Stimulated activated CD4-positive, alpha-beta T cell treated with anti-CD3 and anti-CD28 coated beads, Interleukin-1b, Interleukin-23, amount 100 ng/mL, for 24 hours (primary cell): ENCODE measurements around the gene DNAJB8.
A peak's percentile ranks its signal among the peaks of the same experiment; 100 is the strongest.

Experiments
- DNase-seq, 4 experiments: peaks; one replicate each; pipeline ENCODE4 v3.0.0-alpha.2; 2020; ENCODE audit warnings: low read depth in 4 of 4, low spot score in 1 of 4

Gene DNAJB8

DNA sequence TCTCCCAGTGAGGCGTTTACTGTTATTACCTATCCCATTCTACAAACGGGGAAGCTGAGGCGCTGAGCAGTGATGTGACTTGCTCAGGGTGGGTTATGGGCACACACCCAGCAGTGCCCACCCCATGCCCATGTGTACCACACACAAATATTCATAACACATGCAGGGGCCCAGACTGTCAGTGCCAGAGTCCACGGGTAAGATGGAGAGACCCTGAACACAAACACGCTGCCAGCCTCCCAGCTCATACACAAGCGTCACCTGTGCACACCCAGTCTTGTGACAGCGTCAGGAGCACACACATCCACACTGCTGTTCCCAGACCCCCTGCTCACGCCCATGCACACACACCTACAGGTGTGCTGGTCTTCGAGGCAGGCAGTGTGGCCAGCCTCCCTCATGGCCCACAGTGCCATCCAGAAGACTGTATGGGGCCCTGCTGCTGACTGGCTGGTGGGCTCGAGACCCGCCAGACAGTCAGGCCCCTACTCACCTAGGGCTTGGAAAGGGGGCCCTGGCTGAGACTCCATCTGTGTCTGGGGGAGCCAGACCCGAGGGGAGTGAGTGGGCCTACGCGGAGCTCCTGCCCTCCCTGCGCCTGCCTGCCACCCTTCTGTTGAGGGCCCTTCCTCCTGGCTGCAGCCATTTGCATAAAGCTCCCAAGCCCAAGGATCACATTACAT, 39.4 kb downstream of the DNAJB8 start:
- DNase-seq = no peak

DNA sequence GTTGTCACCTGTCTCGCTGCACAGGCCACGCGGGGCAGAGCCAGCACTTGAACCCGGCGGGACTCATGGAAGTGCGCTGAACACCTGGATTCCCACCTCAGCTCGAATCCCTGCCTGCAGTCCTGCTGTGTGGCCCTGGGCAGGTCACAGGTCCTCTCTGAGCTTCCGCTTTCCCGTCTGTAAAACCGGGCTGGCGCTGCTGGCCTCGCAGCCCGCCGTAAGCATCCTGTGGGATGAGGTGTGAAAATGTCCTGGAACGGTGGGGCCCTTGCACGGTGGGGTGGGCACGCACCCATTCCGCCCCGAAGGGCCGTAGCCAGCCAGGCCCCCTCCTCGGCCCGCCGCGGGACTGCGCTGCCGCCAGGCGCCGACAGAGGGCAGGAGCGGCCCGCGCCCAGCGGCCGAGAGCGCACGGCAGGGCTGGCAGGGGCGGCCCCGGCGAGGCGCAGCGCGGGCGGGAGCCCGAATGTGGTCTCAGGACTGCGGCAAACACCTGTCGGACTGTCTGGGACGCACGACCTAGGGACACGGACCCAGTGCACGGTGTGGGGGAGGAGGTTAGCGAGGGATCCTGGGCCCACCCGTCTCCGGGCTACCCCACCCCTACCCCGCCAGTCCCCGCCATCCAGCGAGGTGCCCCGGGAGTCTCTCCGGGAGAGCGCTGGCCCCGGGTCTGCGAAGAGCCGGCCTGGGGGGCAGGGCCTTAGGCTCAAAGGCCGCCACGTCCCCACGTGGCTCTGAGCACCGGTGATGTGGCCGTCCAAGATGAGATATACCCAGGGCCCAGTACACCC, 40.4 kb downstream of the DNAJB8 start:
- peak; percentile 3 to 44 (median 27) for DNase-seq

- DNase-seq = no peak
Measured at GRCh38 chr3:128425846-128426127, 40.9 kb downstream of the DNAJB8 start.

- no peak for DNase-seq
Measured at GRCh38 chr3:128425142-128425845, 41.4 kb downstream of the DNAJB8 start.

DNA sequence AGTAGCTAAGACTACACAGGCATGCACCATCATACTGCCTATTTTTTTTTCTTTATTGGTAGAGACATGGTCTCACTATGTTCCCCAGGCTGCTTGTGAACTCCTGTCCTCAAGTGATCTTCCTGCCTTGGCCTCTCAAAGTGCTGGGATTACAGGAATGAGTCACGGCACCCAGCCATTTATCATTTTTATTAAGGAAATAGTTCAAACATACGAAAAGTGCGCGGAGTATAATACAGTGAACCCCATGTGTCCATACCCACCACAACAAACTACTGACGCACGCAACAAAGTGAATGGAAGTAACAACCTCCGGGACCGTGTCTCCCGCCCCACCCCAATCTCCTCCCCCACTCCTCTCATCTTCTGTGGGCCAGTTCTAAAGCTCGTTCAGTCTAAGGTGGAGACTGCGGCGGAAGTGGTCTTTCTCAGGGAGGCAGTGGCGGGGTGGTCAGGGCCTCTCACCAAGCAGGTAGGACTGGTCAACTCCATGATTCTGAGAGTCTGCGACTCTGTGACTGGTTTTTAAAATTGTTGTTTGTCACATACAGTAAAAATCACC, 42.1 kb downstream of the DNAJB8 start:
- no peak for DNase-seq

GRCh38 chr3:128423525-128424147, 43.1 kb downstream of the DNAJB8 start:
- no peak for DNase-seq

DNA sequence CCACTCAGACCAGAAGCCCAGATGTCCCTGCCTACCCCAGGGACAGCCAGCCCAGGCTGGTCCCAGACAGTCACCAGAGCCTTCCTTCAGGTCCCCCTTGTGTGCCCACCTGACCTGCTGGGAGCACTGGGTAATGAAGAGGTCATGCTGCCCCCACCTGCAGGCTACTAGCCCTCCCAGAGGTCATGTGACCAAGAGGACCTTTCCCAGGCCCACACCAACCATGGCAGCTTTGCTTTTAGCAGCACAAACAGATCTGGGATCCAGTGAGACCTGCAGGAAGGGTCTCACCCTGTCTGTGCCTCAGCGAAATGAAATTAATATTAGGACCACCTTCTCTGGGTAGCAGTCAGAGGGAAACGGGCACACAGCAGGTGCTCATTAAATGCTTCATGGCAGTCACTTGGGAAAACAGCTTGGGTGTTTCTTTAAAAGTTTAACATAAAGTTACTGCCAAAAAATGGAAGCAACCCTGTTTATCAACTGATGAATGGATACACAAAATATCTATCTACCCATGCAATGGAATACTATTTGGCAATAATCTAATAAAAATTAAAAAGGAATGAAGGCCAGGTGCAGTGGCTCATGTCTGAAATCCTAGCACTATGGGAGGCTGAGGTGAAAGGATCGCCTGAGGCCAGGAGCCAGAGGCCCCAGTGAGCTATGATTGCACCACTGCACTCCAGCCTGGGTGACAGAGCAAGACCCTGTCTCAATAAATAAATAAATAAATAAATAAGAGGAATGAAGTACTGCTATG, 43.7 kb downstream of the DNAJB8 start:
- DNase-seq = no peak

GRCh38 chr3:128421966-128422365, 44.7 kb downstream of the DNAJB8 start:
- no peak for DNase-seq

DNA sequence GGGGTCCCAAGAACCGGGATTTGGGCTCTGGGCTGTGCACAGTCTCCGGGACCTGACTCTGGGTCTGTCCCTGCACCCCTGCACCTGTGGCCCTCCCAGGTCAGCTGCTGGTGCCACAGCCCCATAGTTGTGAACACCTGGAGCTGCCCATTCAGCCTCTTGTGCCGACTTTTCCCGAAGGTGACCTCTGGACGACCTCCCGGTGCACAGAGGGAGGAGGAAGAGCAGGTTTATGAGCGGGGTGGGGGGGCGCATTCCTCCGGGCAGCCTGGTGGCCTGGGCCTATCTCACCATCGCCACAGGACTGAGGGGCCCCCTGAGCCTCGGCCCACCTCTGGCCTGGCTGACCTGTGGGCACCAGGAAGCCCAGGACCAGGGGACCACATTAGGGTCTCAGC, 45.3 kb downstream of the DNAJB8 start:
- DNase-seq = no peak

DNA sequence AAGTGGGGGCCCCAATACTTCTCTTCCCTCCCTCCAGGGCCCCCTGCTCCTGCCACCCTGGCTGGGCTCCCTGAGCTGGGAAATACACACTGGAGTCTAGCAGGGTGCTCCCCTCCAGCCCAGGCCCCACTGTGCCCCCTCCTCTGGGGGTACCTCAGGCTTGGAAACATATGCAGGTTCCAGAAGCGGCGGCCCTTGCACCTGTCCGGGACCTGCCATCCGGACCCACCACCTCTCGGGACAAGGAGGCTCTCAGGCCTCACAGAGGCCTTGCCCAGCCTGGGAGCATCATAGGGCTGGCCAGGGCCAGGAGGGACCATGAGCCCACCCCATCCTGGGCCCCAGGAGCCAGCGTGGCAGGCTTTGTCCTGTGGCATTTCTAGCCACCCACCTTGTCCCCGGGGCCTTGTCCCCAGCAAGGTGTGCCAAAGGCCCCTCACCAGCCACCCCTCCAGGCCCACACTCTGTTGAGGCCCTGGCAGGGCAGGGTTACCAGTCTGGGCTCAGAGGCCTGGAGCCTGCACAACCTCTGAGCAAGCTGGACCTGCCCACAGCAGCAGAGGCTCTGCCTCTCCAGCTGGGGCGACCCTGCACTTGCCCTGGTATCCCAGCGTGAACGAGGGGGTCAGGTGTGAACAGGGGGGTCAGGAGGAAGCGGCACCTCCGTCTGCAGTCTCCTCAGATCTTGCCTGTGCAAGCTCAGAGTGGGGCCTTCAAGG, 45.8 kb downstream of the DNAJB8 start:
- no peak for DNase-seq

GRCh38 chr3:128420289-128420688, 46.4 kb downstream of the DNAJB8 start:
- DNase-seq = no peak

DNA sequence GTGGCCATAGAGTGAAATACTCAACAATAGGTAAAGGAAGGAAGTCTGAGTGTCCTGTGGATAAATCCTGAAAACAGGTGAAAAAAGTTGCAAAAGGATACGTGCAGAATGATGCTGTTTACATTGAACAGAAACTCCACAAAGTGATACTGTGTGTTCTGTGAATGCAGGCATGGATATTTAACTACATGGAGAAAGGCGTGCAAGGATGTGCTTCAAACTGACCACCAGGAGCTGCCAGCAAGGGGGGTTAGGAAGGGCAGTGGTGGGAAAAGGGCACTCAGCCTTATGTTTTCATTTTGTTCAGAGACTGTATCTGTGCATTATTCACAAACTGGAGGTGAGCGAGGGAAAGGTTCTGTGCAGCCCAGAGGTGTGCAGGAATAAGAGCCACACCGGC, 47.4 kb downstream of the DNAJB8 start:
- no peak for DNase-seq

DNA sequence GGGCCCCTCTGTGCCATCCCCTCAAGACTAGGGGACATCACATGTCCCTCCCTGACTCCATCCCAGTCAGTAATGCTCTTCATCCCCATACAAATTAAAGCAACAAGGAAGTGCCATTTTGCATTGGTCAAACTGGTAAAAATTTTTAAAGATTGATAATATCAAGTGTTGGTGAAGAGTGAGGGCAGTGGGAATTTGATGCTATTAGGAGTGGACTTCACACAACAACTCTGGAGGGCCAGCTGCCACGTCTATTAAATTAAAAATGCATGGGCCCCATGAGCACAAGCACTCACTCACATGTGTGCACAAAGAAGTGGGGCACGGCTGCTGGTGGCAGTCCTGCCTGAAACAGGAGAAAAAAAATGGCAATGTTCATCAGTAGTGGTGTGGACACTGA, 47.8 kb downstream of the DNAJB8 start:
- DNase-seq = no peak

DNA sequence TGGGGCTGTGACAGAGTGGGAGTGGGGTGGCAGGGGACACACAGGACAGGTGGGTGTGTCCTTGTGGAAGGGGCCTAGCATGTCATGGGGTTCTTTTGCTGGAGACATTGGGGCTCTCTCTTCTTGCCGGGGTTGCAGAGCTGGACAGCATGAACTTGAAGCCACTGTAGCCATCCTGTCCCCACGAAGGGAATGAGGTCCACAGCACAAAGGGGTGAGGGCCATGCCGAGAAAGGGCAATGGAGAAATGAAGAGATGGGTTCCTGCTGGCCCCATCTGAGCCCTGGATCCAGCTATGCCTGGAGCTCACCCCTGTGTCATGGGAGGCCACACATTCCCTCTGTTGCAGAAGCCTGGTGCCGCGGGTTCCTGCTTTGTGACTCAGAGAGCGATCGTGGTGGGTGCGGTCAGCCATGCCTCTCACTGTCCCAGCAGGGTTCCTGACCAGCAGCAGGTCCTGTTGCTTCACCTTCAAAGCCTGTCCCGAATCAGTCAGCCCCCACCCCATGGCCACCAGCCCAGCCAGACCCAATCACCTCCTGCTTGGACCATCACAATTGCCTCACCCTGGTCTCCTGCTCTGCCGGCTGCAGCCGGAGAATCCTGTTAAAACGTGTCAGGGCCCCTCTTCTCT, 50.0 kb downstream of the DNAJB8 start:
- no peak for DNase-seq

DNA sequence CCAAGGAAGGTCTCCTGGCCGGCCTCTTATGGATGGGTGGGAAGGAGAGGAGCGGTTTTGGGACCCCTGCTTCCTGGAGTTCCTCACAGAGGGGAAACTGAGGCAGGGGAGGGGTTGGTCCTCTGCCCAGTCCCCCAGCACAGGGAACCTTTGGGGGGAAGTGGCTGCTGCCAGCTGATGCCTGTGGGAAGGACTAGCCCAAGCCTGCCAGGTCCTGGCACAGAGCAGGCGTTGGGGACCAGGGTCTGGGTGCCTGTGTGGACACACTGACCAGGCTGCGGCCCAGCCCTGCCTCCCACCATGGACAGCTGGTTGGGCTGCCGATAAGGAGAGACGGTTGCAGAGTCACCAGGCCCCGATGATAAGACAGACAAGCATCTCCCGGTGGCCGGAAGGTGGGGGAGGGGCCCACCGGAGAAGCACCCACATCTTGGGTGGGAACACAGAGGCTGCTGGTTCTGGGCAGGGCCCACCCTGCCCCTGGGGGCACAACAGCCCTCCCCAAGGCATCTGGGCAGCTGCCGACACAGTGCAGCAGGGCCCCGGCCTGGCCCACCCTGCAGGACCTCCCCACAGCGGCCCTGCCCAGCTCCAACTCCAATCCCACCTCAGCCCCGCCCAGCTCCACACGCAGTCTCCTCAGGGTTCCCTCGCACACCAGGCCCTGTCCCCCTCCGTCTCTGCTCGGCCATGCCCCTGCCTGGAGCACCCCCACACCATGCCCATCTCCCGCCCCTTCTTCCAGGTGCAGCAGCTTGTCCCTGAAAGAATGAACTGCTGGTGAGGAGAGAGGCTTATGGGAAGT, 50.7 kb downstream of the DNAJB8 start:
- no peak for DNase-seq

DNA sequence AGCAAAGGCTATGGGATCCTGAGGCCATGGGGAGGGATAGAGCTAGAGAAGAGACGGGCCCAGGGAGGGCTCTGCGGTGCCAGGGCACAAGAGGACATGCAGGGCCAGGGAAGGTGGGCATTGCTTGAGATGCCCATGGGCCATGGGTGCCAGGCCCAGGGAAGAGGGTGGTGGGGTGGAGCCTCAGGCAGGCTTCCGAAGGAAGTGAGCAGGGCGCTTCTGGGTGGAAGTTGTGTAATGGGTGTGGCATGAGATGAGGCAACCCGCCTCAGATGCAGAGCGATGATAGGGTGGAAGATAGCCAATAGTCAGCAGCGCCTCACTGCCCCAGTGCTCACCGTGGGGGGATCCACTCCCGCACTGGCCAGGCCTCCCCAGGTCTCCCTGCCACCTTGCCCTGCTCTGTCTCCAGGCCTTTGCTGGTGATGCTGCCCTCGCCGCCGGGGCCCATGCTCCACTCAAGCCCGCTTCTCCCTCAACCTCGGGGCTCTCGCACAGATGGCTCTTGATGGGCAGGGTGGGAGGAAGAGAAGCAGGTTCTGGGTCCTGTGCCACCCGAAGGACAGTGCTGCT, 51.4 kb downstream of the DNAJB8 start:
- DNase-seq = no peak

- DNase-seq = no peak
Measured at GRCh38 chr3:128413413-128414205, 53.1 kb downstream of the DNAJB8 start.

- no peak for DNase-seq
Measured at GRCh38 chr3:128413003-128413370, 53.7 kb downstream of the DNAJB8 start.
